HFFc6 (cell line): ENCODE results near the gene HOMER2. TPM values are rescaled to one million over a fixed set of nuclear protein-coding genes. Genes with fewer than 3 reads are reported as not detected.

ENCODE experiments used
- DNase-seq: peaks from one replicate; pipeline ENCODE4 v3.0.0-alpha.2; 2018
- H3K27ac Mint-ChIP-seq: 2 replicates; pipeline ENCODE4 v1.8.0; 2020; ENCODE audit warnings: mild to moderate bottlenecking, mixed read lengths
- H3K27me3 Mint-ChIP-seq: 2 replicates; pipeline ENCODE4 v1.8.0; 2021; ENCODE audit warnings: mild to moderate bottlenecking, moderate library complexity, mixed read lengths; ENCODE audit not compliant: insufficient read depth
- H3K36me3 Mint-ChIP-seq: 2 replicates; pipeline ENCODE4 v1.8.0; 2021; ENCODE audit warnings: low read depth, mixed read lengths
- H3K4me1 Mint-ChIP-seq: 2 replicates; pipeline ENCODE4 v1.8.0; 2020; ENCODE audit warnings: low read depth, mixed read lengths
- H3K4me3 Mint-ChIP-seq: 2 replicates; pipeline ENCODE4 v1.8.0; 2020; ENCODE audit warnings: mild to moderate bottlenecking, moderate library complexity, mixed read lengths
- H3K9me3 Mint-ChIP-seq: 2 replicates; pipeline ENCODE4 v1.8.0; 2020; ENCODE audit warnings: mild to moderate bottlenecking, mixed read lengths
- total RNA-seq, 6 experiments: library from RNA; stranded (reverse); fragmentation: NEBNext Ultra II Directional; extraction: Animal tissue kit (Norgen Biotek cat#: 25700); gene quantifications; 2 replicates in 1 of 6; 3 replicates in 5 of 6; pipeline ENCODE4 v1.2.3, GENCODE V29; 2021
- TF ChIP-seq, protein P1 (sequence below): fragments of 200-600 bp; sonication (generic); IDR thresholded peaks from 2 replicates; pipeline ENCODE4 v1.5.0; 2021; ENCODE audit warnings: antibody characterized with exemption, mild to moderate bottlenecking

HOMER2 gene
- total RNA-seq, 6 experiments from 2014 or later: 0.19 to 1.4 (median 0.86) TPM

- H3K4me3 Mint-ChIP-seq: no peak overlapping the region
- no peak for DNase-seq
- no peak overlapping the region for H3K27ac Mint-ChIP-seq
- H3K36me3 Mint-ChIP-seq: peaks cover 14% of the 10 kb centered on the region; the same call in 1 of the 2 replicates
- peaks cover 4% of the 10 kb centered on the region; the same call in 1 of the 2 replicates for H3K9me3 Mint-ChIP-seq
- H3K4me1 Mint-ChIP-seq: peaks cover 13% of the 10 kb centered on the region
- TF ChIP-seq, protein P1, sequence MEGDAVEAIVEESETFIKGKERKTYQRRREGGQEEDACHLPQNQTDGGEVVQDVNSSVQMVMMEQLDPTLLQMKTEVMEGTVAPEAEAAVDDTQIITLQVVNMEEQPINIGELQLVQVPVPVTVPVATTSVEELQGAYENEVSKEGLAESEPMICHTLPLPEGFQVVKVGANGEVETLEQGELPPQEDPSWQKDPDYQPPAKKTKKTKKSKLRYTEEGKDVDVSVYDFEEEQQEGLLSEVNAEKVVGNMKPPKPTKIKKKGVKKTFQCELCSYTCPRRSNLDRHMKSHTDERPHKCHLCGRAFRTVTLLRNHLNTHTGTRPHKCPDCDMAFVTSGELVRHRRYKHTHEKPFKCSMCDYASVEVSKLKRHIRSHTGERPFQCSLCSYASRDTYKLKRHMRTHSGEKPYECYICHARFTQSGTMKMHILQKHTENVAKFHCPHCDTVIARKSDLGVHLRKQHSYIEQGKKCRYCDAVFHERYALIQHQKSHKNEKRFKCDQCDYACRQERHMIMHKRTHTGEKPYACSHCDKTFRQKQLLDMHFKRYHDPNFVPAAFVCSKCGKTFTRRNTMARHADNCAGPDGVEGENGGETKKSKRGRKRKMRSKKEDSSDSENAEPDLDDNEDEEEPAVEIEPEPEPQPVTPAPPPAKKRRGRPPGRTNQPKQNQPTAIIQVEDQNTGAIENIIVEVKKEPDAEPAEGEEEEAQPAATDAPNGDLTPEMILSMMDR: no peak
- H3K27me3 Mint-ChIP-seq: no peaks in the 10 kb centered on the region; the same call in 1 of the 2 replicates
Measured at GRCh38 chr15:82980981-82981380, 28.5 kb upstream of the HOMER2 start.

GRCh38 chr15:82979726-82980125 lies 27.2 kb upstream of the HOMER2 start:
- no peak overlapping the region for H3K4me3 Mint-ChIP-seq
- no peaks in the 10 kb centered on the region; the same call in 1 of the 2 replicates for H3K27me3 Mint-ChIP-seq
- no peaks in the 10 kb centered on the region for H3K9me3 Mint-ChIP-seq
- TF ChIP-seq, protein P1: no peak
- H3K4me1 Mint-ChIP-seq: peaks cover under 1% of the 10 kb centered on the region; the same call in 1 of the 2 replicates
- no peak overlapping the region for H3K27ac Mint-ChIP-seq
- peaks cover 5% of the 10 kb centered on the region; the same call in 1 of the 2 replicates for H3K36me3 Mint-ChIP-seq
- no peak for DNase-seq

DNA sequence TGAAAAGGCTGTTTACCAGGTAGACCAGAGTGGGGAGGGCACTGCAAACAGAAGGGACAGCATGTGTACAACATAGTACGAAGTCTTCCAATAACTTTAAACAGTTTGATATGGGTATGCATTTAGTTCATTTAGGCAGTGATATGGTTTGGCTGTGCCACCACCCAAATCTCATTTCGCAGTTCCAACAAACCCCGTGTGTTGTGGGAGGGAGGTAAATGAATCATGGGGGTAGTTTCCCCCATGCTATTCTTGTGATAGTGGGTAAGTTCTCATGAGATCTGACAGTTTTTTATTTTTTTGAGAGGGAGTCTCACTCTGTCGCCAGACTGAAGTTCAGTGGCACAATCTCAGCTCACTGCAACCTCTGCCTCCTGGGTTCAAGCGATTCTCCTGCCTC lies 25.9 kb upstream of the HOMER2 start:
- no peak overlapping the region for H3K27ac Mint-ChIP-seq
- DNase-seq: no peak
- TF ChIP-seq, protein P1: no peak
- H3K4me3 Mint-ChIP-seq: no peak overlapping the region
- no peaks in the 10 kb centered on the region for H3K36me3 Mint-ChIP-seq
- no peaks in the 10 kb centered on the region for H3K9me3 Mint-ChIP-seq
- no peaks in the 10 kb centered on the region for H3K4me1 Mint-ChIP-seq
- no peaks in the 10 kb centered on the region; the same call in 1 of the 2 replicates for H3K27me3 Mint-ChIP-seq

- no peaks in the 10 kb centered on the region for H3K9me3 Mint-ChIP-seq
- TF ChIP-seq, protein P1: no peak
- no peak overlapping the region for H3K27ac Mint-ChIP-seq
- H3K27me3 Mint-ChIP-seq: no peaks in the 10 kb centered on the region; the same call in 1 of the 2 replicates
- H3K4me3 Mint-ChIP-seq: no peak overlapping the region
- DNase-seq: no peak
- no peaks in the 10 kb centered on the region for H3K4me1 Mint-ChIP-seq
- H3K36me3 Mint-ChIP-seq: no peaks in the 10 kb centered on the region
Measured at GRCh38 chr15:82977076-82977475, 24.6 kb upstream of the HOMER2 start.

DNA sequence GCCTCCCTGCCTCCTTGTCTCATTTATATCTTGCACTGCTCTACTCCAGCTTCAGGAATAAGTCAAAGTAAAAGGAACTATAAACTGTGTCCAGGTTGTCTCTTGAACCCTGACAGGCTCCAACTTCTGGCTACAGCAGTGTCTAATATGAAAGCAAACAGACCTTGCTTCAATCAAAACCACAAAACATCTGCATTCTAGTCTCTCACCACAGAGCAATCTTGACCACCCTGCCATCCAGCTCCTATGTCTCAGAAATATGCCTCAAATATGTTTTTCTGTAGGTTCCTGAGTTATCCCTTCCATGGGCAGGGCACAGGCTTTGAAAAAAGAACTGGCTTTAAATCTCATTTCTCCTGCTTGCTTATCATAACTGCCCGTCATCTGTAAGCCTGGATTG lies 20.5 kb upstream of the HOMER2 start:
- DNase-seq: no peak
- H3K9me3 Mint-ChIP-seq: no peaks in the 10 kb centered on the region
- H3K27me3 Mint-ChIP-seq: peaks cover under 1% of the 10 kb centered on the region
- peaks cover 6% of the 10 kb centered on the region; the same call in 1 of the 2 replicates for H3K4me1 Mint-ChIP-seq
- H3K36me3 Mint-ChIP-seq: no peaks in the 10 kb centered on the region
- TF ChIP-seq, protein P1: no peak
- H3K27ac Mint-ChIP-seq: no peak overlapping the region
- H3K4me3 Mint-ChIP-seq: no peak overlapping the region
